ENCODE results near the gene LCN6. TPM values are rescaled to one million over a fixed set of nuclear protein-coding genes. Genes with fewer than 3 reads are reported as not detected.

LCN6 gene
- total and polyA plus RNA-seq, 9 of the 15 experiments (the other 6 are each of a cell fraction or from before 2014, with no cell fraction given): 0.10 to 0.45 (median 0.37) TPM; not detected in 5

DNA sequence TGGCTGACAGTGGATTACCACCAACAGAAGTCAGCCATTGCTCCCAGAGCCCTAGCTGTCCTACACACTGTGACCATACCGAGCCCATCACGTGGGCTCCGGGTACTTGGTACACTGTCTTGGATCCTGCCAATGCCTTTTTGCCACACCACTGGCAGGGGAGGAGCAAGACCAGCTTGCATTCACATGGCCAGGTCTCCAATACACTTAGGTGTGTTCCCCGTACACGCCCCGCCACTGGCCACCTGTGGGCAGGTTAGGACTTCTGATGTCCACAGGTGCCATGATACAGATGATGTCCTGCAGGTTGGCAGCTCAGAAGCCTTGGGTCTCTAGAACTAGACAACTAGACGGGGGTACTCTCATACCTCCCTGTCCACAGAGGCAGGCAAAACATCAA lies 41.3 kb downstream of the LCN6 start:
- H3K9me1 ChIP-seq (ENCODE audit: control insufficient read depth, insufficient read depth, low read length): no peaks in the 10 kb centered on the region
- no peak for TF ChIP-seq TAF15 (IDR thresholded peaks at IDR 0.05; ENCODE audit: low read depth, low read length)
- TF ChIP-seq, protein P1, sequence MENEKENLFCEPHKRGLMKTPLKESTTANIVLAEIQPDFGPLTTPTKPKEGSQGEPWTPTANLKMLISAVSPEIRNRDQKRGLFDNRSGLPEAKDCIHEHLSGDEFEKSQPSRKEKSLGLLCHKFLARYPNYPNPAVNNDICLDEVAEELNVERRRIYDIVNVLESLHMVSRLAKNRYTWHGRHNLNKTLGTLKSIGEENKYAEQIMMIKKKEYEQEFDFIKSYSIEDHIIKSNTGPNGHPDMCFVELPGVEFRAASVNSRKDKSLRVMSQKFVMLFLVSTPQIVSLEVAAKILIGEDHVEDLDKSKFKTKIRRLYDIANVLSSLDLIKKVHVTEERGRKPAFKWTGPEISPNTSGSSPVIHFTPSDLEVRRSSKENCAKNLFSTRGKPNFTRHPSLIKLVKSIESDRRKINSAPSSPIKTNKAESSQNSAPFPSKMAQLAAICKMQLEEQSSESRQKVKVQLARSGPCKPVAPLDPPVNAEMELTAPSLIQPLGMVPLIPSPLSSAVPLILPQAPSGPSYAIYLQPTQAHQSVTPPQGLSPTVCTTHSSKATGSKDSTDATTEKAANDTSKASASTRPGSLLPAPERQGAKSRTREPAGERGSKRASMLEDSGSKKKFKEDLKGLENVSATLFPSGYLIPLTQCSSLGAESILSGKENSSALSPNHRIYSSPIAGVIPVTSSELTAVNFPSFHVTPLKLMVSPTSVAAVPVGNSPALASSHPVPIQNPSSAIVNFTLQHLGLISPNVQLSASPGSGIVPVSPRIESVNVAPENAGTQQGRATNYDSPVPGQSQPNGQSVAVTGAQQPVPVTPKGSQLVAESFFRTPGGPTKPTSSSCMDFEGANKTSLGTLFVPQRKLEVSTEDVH (IDR thresholded peaks at IDR 0.05; ENCODE audit: low read depth, partially characterized antibody): no peak
- no peak for TF ChIP-seq SIRT6 (IDR thresholded peaks at IDR 0.05; ENCODE audit: low read depth, low read length)
- TF ChIP-seq, protein P2, sequence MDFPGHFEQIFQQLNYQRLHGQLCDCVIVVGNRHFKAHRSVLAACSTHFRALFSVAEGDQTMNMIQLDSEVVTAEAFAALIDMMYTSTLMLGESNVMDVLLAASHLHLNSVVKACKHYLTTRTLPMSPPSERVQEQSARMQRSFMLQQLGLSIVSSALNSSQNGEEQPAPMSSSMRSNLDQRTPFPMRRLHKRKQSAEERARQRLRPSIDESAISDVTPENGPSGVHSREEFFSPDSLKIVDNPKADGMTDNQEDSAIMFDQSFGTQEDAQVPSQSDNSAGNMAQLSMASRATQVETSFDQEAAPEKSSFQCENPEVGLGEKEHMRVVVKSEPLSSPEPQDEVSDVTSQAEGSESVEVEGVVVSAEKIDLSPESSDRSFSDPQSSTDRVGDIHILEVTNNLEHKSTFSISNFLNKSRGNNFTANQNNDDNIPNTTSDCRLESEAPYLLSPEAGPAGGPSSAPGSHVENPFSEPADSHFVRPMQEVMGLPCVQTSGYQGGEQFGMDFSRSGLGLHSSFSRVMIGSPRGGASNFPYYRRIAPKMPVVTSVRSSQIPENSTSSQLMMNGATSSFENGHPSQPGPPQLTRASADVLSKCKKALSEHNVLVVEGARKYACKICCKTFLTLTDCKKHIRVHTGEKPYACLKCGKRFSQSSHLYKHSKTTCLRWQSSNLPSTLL (IDR thresholded peaks at IDR 0.05): no peak
- no peak for TF ChIP-seq NR3C1 (CRISPR knock-in tag; IDR thresholded peaks at IDR 0.05)
- TF ChIP-seq ZNF507 (tag; conservative IDR thresholded peaks at IDR 0.05): no peak
- no peak for TF ChIP-seq ZNF3 (CRISPR knock-in tag; IDR thresholded peaks at IDR 0.05)
- TF ChIP-seq KLF1 (tag; IDR thresholded peaks at IDR 0.05): no peak
- TF ChIP-seq E2F4 (CRISPR knock-in tag; IDR thresholded peaks at IDR 0.05; ENCODE audit: low read depth): no peak
- TF ChIP-seq SOX6 (IDR thresholded peaks at IDR 0.05): no peak
- no peak for TF ChIP-seq ZNF347 (CRISPR knock-in tag; IDR thresholded peaks at IDR 0.05; ENCODE audit: low read depth)
- no peak for TF ChIP-seq SMAD2 (IDR thresholded peaks at IDR 0.05; ENCODE audit: low read depth, low read length)
- DNase-seq (ENCODE audit: extremely low read depth in 1 of 4, low spot score in 3 of 4) (no peak), ATAC-seq (no peak), FAIRE-seq (no peak)
- H3K9me3 ChIP-seq (replicated peaks; ENCODE audit: control insufficient read depth, insufficient read depth, low read depth, low read length): no peaks in the 10 kb centered on the region
- intact Hi-C loops (cut with micrococcal nuclease) (no loop called here), in situ Hi-C loops (cut with MboI) (no loop called here)
- no peaks in the 10 kb centered on the region for H3K36me3 ChIP-seq (ENCODE audit: control insufficient read depth, insufficient read depth, low read length)
- CTCF ChIA-PET (ENCODE audit: low intra/inter-chr PET ratio): no interaction called here
- WGBS (ENCODE audit: insufficient coverage, low coverage, missing lambda C conversion rate): 75% methylated on average over 7 of the region's 7 CpGs
- no peaks in the 10 kb centered on the region for H3K79me2 ChIP-seq (ENCODE audit: control insufficient read depth, insufficient read depth, low read length)
- H3K27me3 ChIP-seq (ENCODE audit: control insufficient read depth in 2 of 2, insufficient read depth in 2 of 2, low read length in 2 of 2): no peaks in the 10 kb centered on the region
- no peak overlapping the region for H3K4me2 ChIP-seq (ENCODE audit: insufficient read depth, low read length)
- H4K20me1 ChIP-seq (replicated peaks; ENCODE audit: control insufficient read depth, insufficient read depth, low read length): no peaks in the 10 kb centered on the region
- peak overlapping the region in 1 of 2 experiments; percentile 32; a peak in 1 of 4 replicates for H3K9ac ChIP-seq (ENCODE audit: insufficient read depth in 1 of 2, low read depth in 2 of 2, low read length in 2 of 2)
- H2AFZ ChIP-seq (ENCODE audit: low read depth, low read length): no peak overlapping the region
- peaks cover 11 to 33% of the 10 kb centered on the region in 2 experiments; a peak in 4 of 5 replicates for H3K4me1 ChIP-seq (replicated peaks in 1 of 2; ENCODE audit: control insufficient read depth in 2 of 2, insufficient read depth in 2 of 2, low read length in 2 of 2)
- BruUV-seq (replicated peaks): no TSS peak
- POLR2A ChIA-PET: interaction anchor here (1.2 to 4.0 kb wide), 3 partner anchors 13 to 21 kb away, joined by 4 to 31 read pairs (median 5); no protein-coding TSS in a partner anchor
- no peak overlapping the region for H3K4me3 ChIP-seq
- no peak overlapping the region for H3K27ac ChIP-seq (ENCODE audit: extremely low read depth, low read depth, low read length)

Data from K562 (cell line).